Measurements from ENCODE around the gene SLC25A52.

The SLC25A52 gene

DNA sequence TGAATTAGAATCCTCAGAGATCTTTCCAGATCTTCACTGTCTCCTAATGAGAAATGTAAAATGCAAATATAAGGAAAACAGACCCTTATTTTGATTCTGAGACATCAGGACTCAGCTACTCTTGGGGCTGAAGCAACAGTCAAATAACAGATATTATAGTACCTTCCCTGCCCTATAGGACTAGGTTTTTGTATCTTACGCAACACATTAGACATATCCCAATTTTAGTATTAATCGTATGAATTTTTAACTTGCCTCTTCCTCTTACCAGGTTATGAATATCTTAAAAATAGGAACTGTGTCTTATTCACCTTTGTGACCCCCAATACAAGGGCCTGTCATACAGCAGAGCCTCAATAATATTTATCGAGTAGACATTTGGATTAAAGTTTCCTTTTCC, 12.0 kb upstream of the SLC25A52 start:
- Histone ChIP-seq H4K20me1 (ENCODE audit: insufficient read depth, low read length) (no peaks in the 10 kb centered on the region), H3K27ac (ENCODE audit: low read depth, low read length, poor library complexity, severe bottlenecking) (no peak overlapping the region), H3K9ac (ENCODE audit: low read length) (no peak overlapping the region), H3K4me1 (ENCODE audit: insufficient read depth, low read length, severe bottlenecking) (no peaks in the 10 kb centered on the region), H3K4me2 (ENCODE audit: low read length) (no peak overlapping the region), H3K9me2 (ENCODE audit: low read depth, low read length) (no peaks in the 10 kb centered on the region), H3K4me3 (ENCODE audit: low read depth, low read length, poor library complexity, severe bottlenecking) (no peak overlapping the region), H3K27me3 (ENCODE audit: insufficient read depth, low read length) (no peaks in the 10 kb centered on the region), H3K36me3 (ENCODE audit: insufficient read depth, low read length) (no peaks in the 10 kb centered on the region), H2AFZ (ENCODE audit: low read length) (no peak overlapping the region), H3K79me2 (ENCODE audit: insufficient read depth, low read length) (no peaks in the 10 kb centered on the region), H3K9me3 (ENCODE audit: low read length) (no peaks in the 10 kb centered on the region), H3F3A (ENCODE audit: insufficient read depth, low read length) (no peaks in the 10 kb centered on the region)
- TF ChIP-seq, protein P1, sequence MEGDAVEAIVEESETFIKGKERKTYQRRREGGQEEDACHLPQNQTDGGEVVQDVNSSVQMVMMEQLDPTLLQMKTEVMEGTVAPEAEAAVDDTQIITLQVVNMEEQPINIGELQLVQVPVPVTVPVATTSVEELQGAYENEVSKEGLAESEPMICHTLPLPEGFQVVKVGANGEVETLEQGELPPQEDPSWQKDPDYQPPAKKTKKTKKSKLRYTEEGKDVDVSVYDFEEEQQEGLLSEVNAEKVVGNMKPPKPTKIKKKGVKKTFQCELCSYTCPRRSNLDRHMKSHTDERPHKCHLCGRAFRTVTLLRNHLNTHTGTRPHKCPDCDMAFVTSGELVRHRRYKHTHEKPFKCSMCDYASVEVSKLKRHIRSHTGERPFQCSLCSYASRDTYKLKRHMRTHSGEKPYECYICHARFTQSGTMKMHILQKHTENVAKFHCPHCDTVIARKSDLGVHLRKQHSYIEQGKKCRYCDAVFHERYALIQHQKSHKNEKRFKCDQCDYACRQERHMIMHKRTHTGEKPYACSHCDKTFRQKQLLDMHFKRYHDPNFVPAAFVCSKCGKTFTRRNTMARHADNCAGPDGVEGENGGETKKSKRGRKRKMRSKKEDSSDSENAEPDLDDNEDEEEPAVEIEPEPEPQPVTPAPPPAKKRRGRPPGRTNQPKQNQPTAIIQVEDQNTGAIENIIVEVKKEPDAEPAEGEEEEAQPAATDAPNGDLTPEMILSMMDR (IDR thresholded peaks at IDR 0.05; ENCODE audit: low read length) = no peak
- no peak for TF ChIP-seq EZH2 (IDR thresholded peaks at IDR 0.05; ENCODE audit: borderline replicate concordance, low read length)

DNA sequence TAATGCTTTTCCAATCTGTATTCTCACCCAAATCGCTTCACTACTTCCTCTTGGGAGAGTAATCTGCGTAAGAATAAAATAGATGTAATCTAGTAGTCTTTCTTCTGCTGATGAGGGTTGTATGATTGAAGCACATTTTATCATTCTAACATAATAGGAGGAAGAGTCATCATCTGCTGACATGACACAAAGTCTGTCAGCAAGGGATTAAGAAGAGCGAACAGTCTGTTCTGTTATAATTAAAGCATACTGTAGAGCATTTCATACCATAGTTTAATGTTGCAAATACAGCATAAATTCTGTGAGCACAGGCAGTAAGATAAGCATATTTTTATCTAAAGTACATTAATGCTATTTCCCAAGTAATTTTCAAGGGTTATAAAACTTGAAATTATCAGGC, 10.4 kb downstream of the SLC25A52 start:
- H3K27me3 ChIP-seq (ENCODE audit: insufficient read depth, low read length) = no peaks in the 10 kb centered on the region; the same call in 1 of the 2 replicates
- no peak overlapping the region for H2AFZ ChIP-seq (ENCODE audit: low read length)
- no peak overlapping the region for H3K9ac ChIP-seq (ENCODE audit: low read length)

DNA sequence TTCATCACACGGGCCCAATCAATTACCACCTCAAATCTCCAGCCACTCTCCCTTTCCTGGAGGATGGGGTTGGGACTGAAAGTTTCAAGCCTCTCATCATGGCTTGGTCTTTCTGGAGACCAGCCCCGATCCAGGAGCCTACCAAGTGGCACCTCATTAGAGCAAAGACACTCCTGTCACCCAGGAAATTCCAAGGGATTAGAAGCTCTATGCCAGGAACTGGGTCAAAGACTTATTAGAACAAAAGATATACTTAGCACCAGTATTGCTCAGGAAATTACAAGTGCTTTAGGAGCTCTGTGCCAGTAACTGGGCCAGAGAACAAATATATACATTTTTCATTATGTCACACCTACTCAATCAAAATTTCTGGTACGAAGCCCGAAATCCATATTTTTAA, 14.3 kb downstream of the SLC25A52 start:
- Histone ChIP-seq H3K9me2 (ENCODE audit: low read depth, low read length) (no peaks in the 10 kb centered on the region), H3K79me2 (ENCODE audit: insufficient read depth, low read length) (no peaks in the 10 kb centered on the region), H2AFZ (ENCODE audit: low read length) (no peak overlapping the region), H3K4me1 (ENCODE audit: insufficient read depth, low read length, severe bottlenecking) (no peaks in the 10 kb centered on the region), H3K4me2 (ENCODE audit: low read length) (no peak overlapping the region), H3K9ac (ENCODE audit: low read length) (no peak overlapping the region), H3K4me3 (ENCODE audit: low read depth, low read length, poor library complexity, severe bottlenecking) (no peak overlapping the region), H3K27ac (ENCODE audit: low read depth, low read length, poor library complexity, severe bottlenecking) (no peak overlapping the region), H3K27me3 (ENCODE audit: insufficient read depth, low read length) (no peaks in the 10 kb centered on the region; the same call in 1 of the 2 replicates), H3K36me3 (ENCODE audit: insufficient read depth, low read length) (no peaks in the 10 kb centered on the region), H3F3A (ENCODE audit: insufficient read depth, low read length) (no peaks in the 10 kb centered on the region), H3K9me3 (ENCODE audit: low read length) (no peaks in the 10 kb centered on the region), H4K20me1 (ENCODE audit: insufficient read depth, low read length) (no peaks in the 10 kb centered on the region)
- TF ChIP-seq, protein P1 (IDR thresholded peaks at IDR 0.05; ENCODE audit: low read length) = no peak
- no peak for TF ChIP-seq EZH2 (IDR thresholded peaks at IDR 0.05; ENCODE audit: borderline replicate concordance, low read length)

More for the DNA sequence above, 10.4 kb downstream of the SLC25A52 start:
- Histone ChIP-seq H4K20me1 (ENCODE audit: insufficient read depth, low read length) (no peaks in the 10 kb centered on the region), H3K9me2 (ENCODE audit: low read depth, low read length) (no peaks in the 10 kb centered on the region), H3F3A (ENCODE audit: insufficient read depth, low read length) (no peaks in the 10 kb centered on the region), H3K4me2 (ENCODE audit: low read length) (no peak overlapping the region), H3K4me1 (ENCODE audit: insufficient read depth, low read length, severe bottlenecking) (no peaks in the 10 kb centered on the region), H3K27ac (ENCODE audit: low read depth, low read length, poor library complexity, severe bottlenecking) (no peak overlapping the region), H3K36me3 (ENCODE audit: insufficient read depth, low read length) (no peaks in the 10 kb centered on the region), H3K9me3 (ENCODE audit: low read length) (no peaks in the 10 kb centered on the region), H3K4me3 (ENCODE audit: low read depth, low read length, poor library complexity, severe bottlenecking) (no peak overlapping the region), H3K79me2 (ENCODE audit: insufficient read depth, low read length) (no peaks in the 10 kb centered on the region)
- TF ChIP-seq, protein P1 (IDR thresholded peaks at IDR 0.05; ENCODE audit: low read length) = no peak
- TF ChIP-seq EZH2 (IDR thresholded peaks at IDR 0.05; ENCODE audit: borderline replicate concordance, low read length) = no peak
